Right lobe of liver (tissue), 6 donors: ENCODE measurements around the gene MTUS2. TPM values are rescaled to one million over a fixed set of nuclear protein-coding genes. Genes with fewer than 3 reads are reported as not detected.

Experiments
- ATAC-seq, 4 donors: fragments of 200-7000 bp; cut with Tn5 transposase; one replicate each; pipeline ENCODE4 v1.9.1; 2020; ENCODE audit warnings: mild to moderate bottlenecking in 4 of 4, moderate library complexity in 4 of 4
- DNase-seq, 3 donors: peaks; one replicate each; pipeline ENCODE4 v3.0.0-alpha.2; 2020
- H3K27ac ChIP-seq, 3 donors: fragments of 200-600 bp; one replicate each; pipeline ENCODE4 v1.8.0; 2022
- H3K27me3 ChIP-seq, 2 donors: fragments of 200-600 bp; one replicate each; pipeline ENCODE4 v1.8.0; 2022
- H3K36me3 ChIP-seq, 4 donors: fragments of 200-600 bp; sonication (generic) in 1 of 4; one replicate each; pipeline versions ENCODE4 v1.5.1 to v1.8.0; 2017 to 2022; ENCODE audit warnings: control low read depth in 1 of 4
- H3K4me1 ChIP-seq, 4 donors: fragments of 200-600 bp; sonication (generic) in 1 of 4; one replicate each; pipeline versions ENCODE4 v1.5.1 to v1.8.0; 2017 to 2022; ENCODE audit warnings: control low read depth in 1 of 4
- H3K4me3 ChIP-seq, 3 donors: fragments of 200-600 bp; one replicate each; pipeline ENCODE4 v1.8.0; 2022
- H3K9me3 ChIP-seq, 4 donors: fragments of 200-600 bp; sonication (generic) in 1 of 4; one replicate each; pipeline versions ENCODE4 v1.5.1 to v1.8.0; 2017 to 2022; ENCODE audit warnings: control low read depth in 1 of 4
- POLR2A ChIP-seq: fragments of 450-650 bp; IDR thresholded peaks from one replicate; pipeline ENCODE4 v1.6.1; 2017; ENCODE audit warnings: antibody characterized with exemption, mild to moderate bottlenecking
- WGBS: methylation state at CpG from one replicate; pipeline ENCODE4 v1.1.6; 2018; ENCODE audit warnings: low coverage, low lambda C conversion rate; ENCODE audit not compliant: insufficient coverage; ENCODE audit errors: missing lambda C conversion rate; 5-methylcytosine and 5-hydroxymethylcytosine counted together
- intact Hi-C, 2 donors: fragments of 100-400 bp; cut with DNase I; formaldehyde crosslinking; loops; one replicate each; pipeline versions ENCODE4 v1.11.2 to v1.14.1; 2022
- total RNA-seq, 6 experiments: library from RNA; depleted of rRNA in 2 of 6; stranded (reverse); fragments of >200 nt in 2 of 6; fragmentation: NEBNext Ultra II Directional in 3 of 6; extraction: Animal tissue kit (Norgen Biotek cat#: 25700) in 3 of 6; gene quantifications; one replicate each; pipeline versions ENCODE4 v1.1.0 to v1.2.4, GENCODE V29; 2016 to 2023
- TF ChIP-seq, protein P1 (sequence below), 4 donors: fragments of 200-600 bp in 3 of 4; fragments of 450-650 bp in 1 of 4; IDR thresholded peaks; one replicate each; pipeline versions ENCODE4 v1.5.1 to v1.8.0; 2016 to 2022; ENCODE audit warnings: antibody characterized with exemption in 4 of 4, mild to moderate bottlenecking in 2 of 4
- donor health status: DM: no; HTN: yes; CAD: no.
- donor health status: DM: no; HTN: no; CAD: no.
- donor health status: DM: no; HTN: no; CAD: no.
- donor health status: DM: no; HTN: yes; CAD: no.
- donor health status: DM: no; HTN: yes; CAD: no.

Gene MTUS2
- total RNA-seq, 6 experiments from 2014 or later = 0.15 to 2.2 (median 0.98) TPM

- no peaks in the 10 kb centered on the region for H3K4me1 ChIP-seq
- intact Hi-C loops = no loop called here
- WGBS = 60% methylated on average over 1 of the region's 9 CpGs
- H3K27me3 ChIP-seq = no peaks in the 10 kb centered on the region
- ATAC-seq = no peak
- no peaks in the 10 kb centered on the region for H3K9me3 ChIP-seq
- no peak for DNase-seq
- H3K4me3 ChIP-seq = no peak overlapping the region
- H3K36me3 ChIP-seq = no peaks in the 10 kb centered on the region
- no peak overlapping the region for H3K27ac ChIP-seq
- TF ChIP-seq, protein P1, sequence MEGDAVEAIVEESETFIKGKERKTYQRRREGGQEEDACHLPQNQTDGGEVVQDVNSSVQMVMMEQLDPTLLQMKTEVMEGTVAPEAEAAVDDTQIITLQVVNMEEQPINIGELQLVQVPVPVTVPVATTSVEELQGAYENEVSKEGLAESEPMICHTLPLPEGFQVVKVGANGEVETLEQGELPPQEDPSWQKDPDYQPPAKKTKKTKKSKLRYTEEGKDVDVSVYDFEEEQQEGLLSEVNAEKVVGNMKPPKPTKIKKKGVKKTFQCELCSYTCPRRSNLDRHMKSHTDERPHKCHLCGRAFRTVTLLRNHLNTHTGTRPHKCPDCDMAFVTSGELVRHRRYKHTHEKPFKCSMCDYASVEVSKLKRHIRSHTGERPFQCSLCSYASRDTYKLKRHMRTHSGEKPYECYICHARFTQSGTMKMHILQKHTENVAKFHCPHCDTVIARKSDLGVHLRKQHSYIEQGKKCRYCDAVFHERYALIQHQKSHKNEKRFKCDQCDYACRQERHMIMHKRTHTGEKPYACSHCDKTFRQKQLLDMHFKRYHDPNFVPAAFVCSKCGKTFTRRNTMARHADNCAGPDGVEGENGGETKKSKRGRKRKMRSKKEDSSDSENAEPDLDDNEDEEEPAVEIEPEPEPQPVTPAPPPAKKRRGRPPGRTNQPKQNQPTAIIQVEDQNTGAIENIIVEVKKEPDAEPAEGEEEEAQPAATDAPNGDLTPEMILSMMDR (IDR thresholded peaks at IDR 0.05) = no peak
- no peak for TF ChIP-seq POLR2A
These were observed 704.5 kb downstream of the MTUS2 start for GRCh38 chr13:29524641-29525040.

- Histone ChIP-seq H3K36me3 (no peaks in the 10 kb centered on the region), H3K4me3 (no peak overlapping the region), H3K4me1 (no peaks in the 10 kb centered on the region), H3K27me3 (no peaks in the 10 kb centered on the region), H3K27ac (no peak overlapping the region), H3K9me3 (no peaks in the 10 kb centered on the region)
- intact Hi-C loops = no loop called here
- WGBS = 93% methylated on average over 2 of the region's 7 CpGs
- ATAC-seq (no peak), DNase-seq (no peak)
- TF ChIP-seq POLR2A = no peak
- TF ChIP-seq, protein P1 (IDR thresholded peaks at IDR 0.05) = no peak
These were observed 705.6 kb downstream of the MTUS2 start for GRCh38 chr13:29525757-29526156.

DNA sequence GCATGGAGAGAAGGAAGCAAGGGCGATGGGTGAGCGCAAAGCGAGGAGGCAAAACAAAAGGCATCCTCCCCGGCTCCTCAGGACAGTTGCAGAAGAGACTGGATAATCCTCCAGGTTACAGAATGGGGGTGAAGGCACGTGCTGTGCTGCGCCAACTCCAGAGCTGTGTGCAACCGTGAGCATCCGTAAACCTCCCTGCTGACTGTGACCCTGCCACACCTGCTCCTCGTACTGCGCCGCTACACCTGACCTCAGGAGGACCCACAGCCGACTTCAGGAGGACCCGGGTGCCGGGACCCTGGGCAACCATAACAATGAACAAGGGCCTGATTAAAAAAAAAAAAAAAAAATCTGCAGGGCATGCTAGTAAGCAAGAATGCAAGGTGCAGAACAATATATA is 706.6 kb downstream of the MTUS2 start:
- Histone ChIP-seq H3K4me3 (no peak overlapping the region), H3K27me3 (no peaks in the 10 kb centered on the region), H3K27ac (no peak overlapping the region), H3K4me1 (no peaks in the 10 kb centered on the region), H3K36me3 (no peaks in the 10 kb centered on the region), H3K9me3 (no peaks in the 10 kb centered on the region)
- 94% methylated on average over 7 of the region's 14 CpGs for WGBS
- no peak for DNase-seq
- intact Hi-C loops = no loop called here
- no peak for TF ChIP-seq POLR2A
- TF ChIP-seq, protein P1 (IDR thresholded peaks at IDR 0.05) = no peak
- no peak for ATAC-seq

DNA sequence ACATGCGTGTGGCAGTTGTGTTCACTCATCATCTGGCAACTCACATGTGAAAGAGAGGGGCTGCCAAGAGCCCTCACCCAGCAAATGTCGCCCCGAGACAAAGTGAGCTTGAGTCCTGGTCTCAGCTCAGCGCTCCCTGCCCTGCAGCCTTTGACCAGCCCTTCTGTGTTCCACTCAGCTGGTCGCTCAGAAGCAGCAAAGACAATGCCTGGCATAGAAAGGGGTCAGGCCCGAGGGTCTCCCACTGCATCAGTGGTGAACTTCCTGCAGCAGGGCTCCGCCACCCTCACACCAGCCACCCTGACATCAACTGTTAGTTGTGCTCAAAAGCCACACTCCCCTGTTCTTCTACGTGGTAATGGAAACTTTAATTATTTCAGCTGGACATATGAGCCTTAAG is 707.4 kb downstream of the MTUS2 start:
- H3K9me3 ChIP-seq = no peaks in the 10 kb centered on the region
- intact Hi-C loops = no loop called here

More for the DNA sequence above, 707.4 kb downstream of the MTUS2 start:
- ATAC-seq (no peak), DNase-seq (no peak)
- Histone ChIP-seq H3K27me3 (no peaks in the 10 kb centered on the region), H3K4me3 (no peak overlapping the region), H3K4me1 (no peaks in the 10 kb centered on the region), H3K36me3 (no peaks in the 10 kb centered on the region), H3K27ac (no peak overlapping the region)
- no peak for TF ChIP-seq POLR2A
- TF ChIP-seq, protein P1 (IDR thresholded peaks at IDR 0.05) = no peak
- 91% methylated on average over 6 of the region's 8 CpGs for WGBS
